Head of caudate nucleus (tissue), 42 donors: ENCODE measurements around the gene GALK1.
"Not testable (repeated sequence)": the region's sequence is repeated elsewhere in the genome, so short reads cannot be mapped to it uniquely, and the experiment has no call there.

Experiments used
- DNase-seq, 42 donors: peaks; one replicate each; pipeline versions ENCODE4 v3.0.0 to v3.0.0-alpha.2; 2020 to 2021; ENCODE audit warnings: mixed read lengths in 7 of 42
- intact Hi-C: fragments of 100-400 bp; cut with DNase I; formaldehyde crosslinking; loops from one replicate; pipeline ENCODE4 v1.15.0; 2022

The GALK1 gene

DNA sequence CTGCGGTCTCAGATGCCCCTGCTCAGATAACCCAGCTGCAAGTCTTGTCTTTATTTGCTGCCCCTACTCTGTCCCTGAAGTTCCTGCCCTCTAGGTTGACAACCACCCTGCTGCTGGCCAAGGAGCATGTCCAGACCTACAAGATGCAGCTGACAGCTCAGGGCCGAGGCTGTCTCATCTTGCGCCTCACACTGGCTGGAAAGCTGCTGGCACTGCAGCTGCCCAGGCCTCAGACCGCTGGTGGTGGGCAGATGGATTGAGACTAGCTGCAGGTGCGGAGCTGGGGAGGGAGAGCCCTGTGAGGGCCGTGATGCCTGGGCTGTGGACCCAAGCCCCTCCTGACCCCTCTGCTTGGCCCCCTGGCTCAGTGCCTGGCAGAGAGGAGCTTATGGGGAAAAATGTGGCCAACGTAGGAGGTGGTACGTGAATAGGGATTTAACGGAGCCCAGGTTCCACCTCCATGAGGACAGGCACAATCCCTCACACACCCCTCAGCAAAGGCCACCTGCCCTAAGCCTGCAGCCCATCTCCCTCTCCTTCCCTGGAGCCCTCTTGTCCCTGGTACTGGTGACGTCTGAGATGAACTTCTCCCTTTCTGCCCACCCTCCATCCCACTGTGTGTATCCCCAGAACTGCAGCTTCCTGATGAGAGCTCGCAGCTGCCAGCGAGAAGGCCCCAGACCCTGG, 8.3 kb upstream of the GALK1 start:
- intact Hi-C loops = no loop called here
- peak in 5 of 42 donors; percentile 7 to 41 (median 14) for DNase-seq

- DNase-seq = peak in 8 of 42 donors; percentile 8 to 42 (median 19)
- intact Hi-C loops = no loop called here
These were observed 6.6 kb upstream of the GALK1 start for GRCh38 chr17:75771334-75772281.

DNA sequence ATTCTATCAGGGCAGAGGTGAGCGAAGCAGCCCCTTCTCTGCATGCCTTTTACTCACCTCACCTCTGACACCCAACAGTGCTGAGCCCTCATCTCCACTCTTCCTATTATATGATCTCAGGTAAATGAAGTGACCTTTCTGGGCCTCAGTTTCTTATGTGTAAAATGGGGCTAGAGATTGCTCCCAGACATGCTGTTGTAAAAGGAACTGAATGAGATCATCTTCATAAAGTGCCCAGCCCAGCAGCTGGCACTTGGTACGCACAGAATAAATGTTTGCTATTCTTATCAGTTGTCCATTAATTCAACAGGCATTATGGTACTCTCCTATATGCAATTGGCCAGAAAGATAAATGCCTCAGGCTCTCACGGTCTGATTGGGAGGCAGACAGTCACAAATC, 4.5 kb upstream of the GALK1 start:
- intact Hi-C loops = no loop called here
- peak in 3 of 42 donors; percentile 0 to 12 (median 2) for DNase-seq

DNA sequence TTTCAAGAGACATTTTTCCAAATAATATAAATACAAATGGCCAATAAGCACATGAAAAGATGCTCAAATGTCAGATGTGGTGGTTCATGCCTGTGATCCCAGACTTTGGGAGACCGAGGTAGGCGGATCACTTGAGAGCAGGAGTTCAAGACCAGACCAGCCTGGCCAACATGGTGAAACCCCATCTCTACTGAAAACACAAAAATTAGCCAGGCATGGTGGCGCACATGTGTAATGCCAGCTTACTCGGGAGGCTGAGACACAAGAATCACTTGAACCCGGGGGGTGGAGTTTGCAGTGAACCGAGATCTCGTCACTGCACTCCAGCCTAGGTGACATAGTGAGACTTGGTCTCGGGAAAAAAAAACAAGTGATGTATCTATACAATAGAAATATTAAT, 2.9 kb upstream of the GALK1 start:
- intact Hi-C loops = no loop called here
- peak in 4 of 42 donors; percentile 4 to 30 (median 18) for DNase-seq

GRCh38 chr17:75765981-75766380, 989 bp upstream of the GALK1 start:
- intact Hi-C loops = no loop called here
- DNase-seq = no peak

GRCh38 chr17:75764417-75764710, 628 bp downstream of the GALK1 start:
- DNase-seq = no peak
- intact Hi-C loops = no loop called here

DNA sequence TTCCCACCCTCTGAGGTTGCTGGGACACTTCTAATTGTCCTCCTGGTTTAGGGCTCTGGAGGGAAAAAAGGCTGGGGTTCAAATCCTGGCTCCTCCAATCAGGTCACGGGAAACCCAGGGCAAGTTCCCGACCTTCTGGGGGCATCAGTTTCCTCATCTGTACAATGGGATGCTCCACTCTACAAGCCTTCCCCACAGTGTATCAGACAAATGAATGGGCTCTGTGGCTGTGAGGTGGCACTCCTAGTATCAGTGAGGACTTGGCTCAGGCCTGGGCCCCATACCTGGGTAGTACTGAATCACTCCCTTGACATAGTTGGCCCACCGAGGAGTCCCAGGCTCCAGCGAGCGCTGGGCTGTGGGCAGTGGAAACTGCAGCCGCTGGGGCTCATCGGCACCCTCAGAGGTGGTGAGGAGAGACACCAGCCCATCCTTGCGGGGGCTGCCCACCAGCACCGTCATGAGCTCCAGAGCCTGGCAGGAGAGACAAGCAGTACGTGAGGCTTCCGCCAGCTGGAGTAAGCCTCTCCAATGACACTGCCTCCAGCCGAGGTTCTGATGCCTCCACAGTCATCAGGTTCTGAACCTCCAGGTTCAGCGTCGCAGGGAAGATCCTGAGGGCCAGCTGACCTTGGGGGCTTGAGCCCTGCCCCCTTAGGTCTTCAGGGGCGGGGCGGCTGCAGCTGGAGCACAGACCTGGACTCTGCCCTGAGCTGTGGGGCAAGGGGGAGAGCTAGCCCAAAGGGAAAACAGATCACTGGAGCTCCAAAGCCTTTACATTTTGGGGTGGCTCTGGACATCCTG, 1.2 kb downstream of the GALK1 start:
- intact Hi-C loops = no loop called here

DNA sequence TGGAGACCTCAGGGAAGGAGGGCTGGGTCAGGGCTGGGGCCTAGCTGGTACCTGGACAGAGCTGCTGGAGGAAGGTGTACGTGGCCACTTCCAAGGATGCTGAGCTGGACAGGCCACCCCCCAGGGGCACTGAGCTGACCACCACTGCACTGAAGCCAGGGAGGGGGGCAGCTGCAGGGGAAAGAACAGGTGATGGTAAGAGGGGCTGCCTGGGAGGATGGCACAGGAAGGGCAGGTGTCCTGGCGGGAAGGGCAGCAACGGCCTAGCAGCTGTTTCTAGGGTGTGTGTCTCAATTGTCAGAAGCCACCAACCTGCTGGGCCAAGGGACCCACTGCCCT, 1.8 kb downstream of the GALK1 start:
- no peak for DNase-seq
- intact Hi-C loops = no loop called here

More for the DNA sequence above, 1.2 kb downstream of the GALK1 start:
- no peak for DNase-seq

- intact Hi-C loops = no loop called here
These were observed 2.3 kb downstream of the GALK1 start for GRCh38 chr17:75762513-75763268.

DNA sequence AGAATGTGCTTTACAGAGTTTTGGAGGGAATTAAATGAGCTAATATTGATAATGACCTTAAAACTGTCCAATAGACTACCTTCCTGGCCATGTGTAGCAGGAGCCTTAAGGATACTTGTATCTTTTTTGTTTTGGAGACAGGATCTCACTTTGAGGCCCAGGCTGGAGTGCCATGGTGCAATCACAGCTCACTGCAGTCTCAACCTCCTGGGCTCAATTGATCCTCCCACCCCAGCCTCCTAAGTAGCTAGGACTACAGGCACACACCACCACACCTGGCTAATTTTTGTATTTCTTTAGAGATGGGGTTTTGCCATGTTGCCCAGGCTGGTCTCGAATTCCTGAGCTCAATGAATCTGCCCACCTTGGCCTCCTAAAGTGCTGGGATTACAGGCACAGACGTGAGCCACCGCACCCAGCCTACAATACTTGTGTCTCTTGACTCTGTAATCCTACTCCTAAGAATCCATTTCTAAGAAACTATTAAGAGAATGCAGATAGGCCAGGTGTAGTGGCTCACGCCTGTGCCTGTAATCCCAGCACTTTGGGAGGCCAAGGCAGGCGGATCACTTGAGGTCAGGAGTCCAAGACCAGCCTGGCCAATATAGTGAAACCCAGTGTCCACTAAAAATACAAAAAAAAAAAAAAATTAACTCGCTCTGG, 4.9 kb downstream of the GALK1 start:
- intact Hi-C loops, DNase-seq: not testable (repeated sequence)

More at GRCh38 chr17:75762513-75763268, 2.3 kb downstream of the GALK1 start:
- DNase-seq = no peak

GRCh38 chr17:75759457-75759856, 5.5 kb downstream of the GALK1 start:
- intact Hi-C loops = no loop called here
- DNase-seq = no peak

GRCh38 chr17:75758131-75758905, 6.7 kb downstream of the GALK1 start:
- intact Hi-C loops = no loop called here
- peak in 1 of 42 donors; percentile 28 for DNase-seq

DNA sequence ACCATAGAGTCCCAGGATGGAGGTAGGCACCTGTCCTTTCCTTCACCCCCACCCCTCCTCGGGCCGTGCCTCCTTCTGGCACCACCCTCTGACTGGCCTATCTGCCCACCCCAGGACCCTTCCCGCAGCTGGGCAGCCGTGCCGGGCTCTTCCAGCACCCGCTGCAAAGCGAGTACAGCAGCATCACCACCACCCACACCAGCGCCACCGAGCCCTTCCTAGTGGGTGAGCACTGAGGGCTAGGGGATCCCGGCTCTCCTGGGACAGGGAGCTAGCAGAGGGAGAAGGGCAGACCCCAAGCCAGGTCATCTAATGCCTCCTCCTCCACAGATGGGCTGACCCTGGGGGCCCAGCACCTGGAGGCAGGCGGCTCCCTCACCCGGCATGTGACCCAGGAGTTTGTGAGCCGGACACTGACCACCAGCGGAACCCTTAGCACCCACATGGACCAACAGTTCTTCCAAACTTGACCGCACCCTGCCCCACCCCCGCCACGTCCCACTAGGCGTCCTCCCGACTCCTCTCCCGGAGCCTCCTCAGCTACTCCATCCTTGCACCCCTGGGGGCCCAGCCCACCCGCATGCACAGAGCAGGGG, 7.8 kb downstream of the GALK1 start:
- intact Hi-C loops = no loop called here
- no peak for DNase-seq

DNA sequence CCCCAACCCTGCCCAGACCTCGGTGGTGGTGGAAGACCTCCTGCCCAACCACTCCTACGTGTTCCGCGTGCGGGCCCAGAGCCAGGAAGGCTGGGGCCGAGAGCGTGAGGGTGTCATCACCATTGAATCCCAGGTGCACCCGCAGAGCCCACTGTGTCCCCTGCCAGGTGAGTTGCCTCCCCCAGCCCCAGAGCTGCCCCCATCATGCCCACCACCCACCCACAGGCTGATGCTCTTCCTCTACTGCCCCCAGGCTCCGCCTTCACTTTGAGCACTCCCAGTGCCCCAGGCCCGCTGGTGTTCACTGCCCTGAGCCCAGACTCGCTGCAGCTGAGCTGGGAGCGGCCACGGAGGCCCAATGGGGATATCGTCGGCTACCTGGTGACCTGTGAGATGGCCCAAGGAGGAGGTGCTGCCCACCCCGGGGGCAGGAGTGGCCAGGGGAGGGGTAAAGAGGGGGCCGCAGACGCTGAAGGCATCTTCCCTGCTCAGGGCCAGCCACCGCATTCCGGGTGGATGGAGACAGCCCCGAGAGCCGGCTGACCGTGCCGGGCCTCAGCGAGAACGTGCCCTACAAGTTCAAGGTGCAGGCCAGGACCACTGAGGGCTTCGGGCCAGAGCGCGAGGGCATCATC, 8.4 kb downstream of the GALK1 start:
- intact Hi-C loops = no loop called here
- DNase-seq = no peak

DNA sequence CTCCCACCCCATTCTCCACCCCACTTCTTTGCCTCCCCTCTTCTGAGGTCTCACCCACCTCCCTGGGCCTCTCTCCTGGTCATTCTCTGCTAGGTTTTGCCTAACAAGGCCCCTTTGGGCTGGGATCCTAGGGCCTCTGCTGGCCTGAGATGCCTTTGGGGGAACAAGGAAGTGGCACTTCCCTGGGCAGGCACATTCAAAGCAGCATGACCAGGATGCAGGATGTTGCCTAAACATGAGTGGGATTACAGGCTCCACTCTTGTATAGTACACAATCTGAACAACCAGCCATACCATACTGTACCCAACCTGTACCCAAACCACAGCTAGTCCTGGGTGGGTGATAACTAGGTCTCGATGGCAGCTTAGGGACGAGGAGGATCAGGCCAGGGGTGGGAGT, 9.0 kb downstream of the GALK1 start:
- DNase-seq = no peak
- intact Hi-C loops = no loop called here

DNA sequence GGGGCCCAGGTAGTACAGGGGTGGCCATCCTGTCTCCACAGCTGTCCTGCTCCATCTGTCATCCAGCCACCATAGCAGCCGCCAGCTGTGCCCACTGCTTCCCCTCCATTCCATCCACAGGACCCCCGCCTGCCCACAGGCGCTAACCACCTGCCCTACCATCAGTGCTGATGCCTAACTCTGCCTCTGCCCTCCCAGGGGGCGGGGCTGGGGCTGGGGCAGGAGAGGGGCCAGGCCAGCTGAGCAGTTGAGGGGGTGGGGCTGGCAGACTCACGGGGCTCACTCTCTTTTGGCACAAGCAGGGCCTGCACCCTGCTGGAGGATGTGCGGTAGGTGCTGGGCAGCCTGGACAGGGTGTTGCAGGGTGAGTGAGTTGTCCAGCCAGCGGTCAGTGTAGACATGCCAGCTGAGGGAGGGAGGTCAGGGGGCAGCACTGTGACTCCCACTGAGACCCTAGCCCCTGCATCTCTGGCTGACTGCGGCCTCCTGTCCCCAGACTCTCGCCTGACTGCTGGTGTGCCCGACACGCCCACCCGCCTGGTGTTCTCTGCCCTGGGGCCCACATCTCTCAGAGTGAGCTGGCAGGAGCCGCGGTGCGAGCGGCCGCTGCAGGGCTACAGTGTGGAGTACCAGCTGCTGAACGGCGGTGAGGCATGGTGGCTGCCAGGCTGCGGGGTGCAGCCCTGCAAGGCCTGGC, 9.6 kb downstream of the GALK1 start:
- intact Hi-C loops = no loop called here

More for the DNA sequence above, 9.6 kb downstream of the GALK1 start:
- no peak for DNase-seq
